AG10803 (cell line): ENCODE data around the gene PMFBP1.

Source experiments
- DNase-seq: peaks from one replicate; pipeline ENCODE4 v3.0.0; 2010; ENCODE audit warnings: low read depth
- H3K4me3 ChIP-seq: 2 replicates; pipeline ENCODE4 v1.5.1; 2011; ENCODE audit warnings: mild to moderate bottlenecking, low read length, control low read depth
- TF ChIP-seq, protein P1 (sequence below): conservative IDR thresholded peaks from 2 replicates; pipeline ENCODE4 v1.5.1; 2011; ENCODE audit warnings: mild to moderate bottlenecking, low read length, control low read depth, inconsistent platforms

PMFBP1 gene

DNA sequence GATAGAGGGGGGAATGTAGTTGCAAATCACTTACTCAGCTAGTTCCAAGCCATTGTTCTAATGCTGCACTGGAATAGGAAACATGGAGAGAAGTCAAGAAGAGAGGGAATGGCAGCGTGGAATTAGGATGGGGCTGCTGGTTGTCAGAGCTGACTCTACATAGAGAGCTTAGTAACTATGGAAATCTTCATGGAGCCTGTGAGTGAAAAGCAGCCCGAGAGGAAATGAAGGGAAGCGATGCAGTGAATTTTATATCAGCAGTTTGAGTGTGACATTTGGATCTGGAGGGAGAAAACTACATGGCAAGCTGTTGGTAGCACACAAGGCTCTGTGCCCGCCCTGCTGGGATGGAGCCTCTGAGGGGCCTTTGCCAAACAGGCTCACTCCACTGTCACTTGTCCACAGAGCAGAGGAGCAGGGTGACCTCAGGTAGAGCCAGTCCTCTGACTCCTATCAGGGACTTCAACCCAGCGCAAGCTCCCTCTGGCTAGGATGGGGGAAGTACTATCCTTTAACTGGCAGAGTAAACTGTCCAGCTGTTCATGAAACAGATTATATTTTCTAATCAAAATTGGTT, 27.9 kb upstream of the PMFBP1 start:
- DNase-seq, result no peak
- no peak overlapping the region for H3K4me3 ChIP-seq
- TF ChIP-seq, protein P1, sequence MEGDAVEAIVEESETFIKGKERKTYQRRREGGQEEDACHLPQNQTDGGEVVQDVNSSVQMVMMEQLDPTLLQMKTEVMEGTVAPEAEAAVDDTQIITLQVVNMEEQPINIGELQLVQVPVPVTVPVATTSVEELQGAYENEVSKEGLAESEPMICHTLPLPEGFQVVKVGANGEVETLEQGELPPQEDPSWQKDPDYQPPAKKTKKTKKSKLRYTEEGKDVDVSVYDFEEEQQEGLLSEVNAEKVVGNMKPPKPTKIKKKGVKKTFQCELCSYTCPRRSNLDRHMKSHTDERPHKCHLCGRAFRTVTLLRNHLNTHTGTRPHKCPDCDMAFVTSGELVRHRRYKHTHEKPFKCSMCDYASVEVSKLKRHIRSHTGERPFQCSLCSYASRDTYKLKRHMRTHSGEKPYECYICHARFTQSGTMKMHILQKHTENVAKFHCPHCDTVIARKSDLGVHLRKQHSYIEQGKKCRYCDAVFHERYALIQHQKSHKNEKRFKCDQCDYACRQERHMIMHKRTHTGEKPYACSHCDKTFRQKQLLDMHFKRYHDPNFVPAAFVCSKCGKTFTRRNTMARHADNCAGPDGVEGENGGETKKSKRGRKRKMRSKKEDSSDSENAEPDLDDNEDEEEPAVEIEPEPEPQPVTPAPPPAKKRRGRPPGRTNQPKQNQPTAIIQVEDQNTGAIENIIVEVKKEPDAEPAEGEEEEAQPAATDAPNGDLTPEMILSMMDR, result no peak

DNA sequence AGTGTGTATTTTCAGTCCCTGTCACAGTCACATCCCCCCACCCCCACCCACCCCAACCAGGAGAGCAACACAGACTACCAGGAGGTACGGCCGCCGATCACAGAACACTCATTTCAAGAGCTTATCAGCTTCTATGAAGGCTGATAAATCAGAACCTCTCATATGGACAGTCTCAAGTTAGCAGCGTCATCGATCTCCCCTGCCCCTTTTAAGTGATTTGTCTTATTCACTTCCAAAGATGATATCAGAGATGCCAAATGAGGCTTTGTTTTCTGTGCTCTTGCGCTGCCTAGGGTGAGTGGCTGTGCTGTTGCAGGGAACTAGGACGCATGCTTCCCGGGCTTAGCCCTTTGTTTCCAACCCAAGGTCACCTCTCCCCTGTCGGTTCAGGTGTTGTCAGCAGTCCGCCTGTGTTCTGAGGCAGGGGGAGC, 26.8 kb upstream of the PMFBP1 start:
- TF ChIP-seq, protein P1, result no peak
- no peak for DNase-seq
- no peak overlapping the region for H3K4me3 ChIP-seq

DNA sequence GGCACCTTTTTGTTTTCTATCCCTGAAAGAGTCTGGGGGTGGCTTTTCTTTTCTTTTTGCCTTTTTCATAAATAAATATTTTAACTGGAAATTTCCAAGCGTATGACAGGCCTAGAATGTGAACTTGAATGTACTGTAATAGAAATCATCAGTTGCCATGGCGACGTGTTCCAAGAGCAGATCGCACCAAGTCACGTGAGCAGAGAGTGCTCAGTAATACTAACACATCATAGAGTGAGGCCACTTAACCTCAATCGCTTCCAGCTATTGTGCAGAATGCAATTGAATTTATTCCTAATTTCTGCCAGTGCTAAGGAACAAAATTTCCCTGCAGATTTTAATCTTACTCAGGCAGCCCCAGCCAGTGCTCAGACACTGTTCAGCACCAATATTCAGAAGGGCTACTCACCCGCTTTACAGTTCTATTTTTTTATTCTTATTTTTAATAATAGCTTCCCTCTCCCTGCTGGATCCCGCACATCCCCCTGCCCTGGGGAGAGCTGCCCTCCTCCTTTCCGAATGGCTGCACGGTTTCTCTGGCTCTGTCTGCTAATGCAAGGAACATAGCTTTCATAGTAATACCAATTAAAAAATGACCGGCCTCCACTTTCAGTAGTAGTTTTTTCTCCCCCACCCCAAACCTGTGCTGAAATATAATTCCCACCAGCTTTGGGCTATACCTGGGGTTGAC, 26.2 kb upstream of the PMFBP1 start:
- TF ChIP-seq, protein P1, result no peak
- H3K4me3 ChIP-seq, result no peak overlapping the region
- peak; percentile 80 for DNase-seq

DNA sequence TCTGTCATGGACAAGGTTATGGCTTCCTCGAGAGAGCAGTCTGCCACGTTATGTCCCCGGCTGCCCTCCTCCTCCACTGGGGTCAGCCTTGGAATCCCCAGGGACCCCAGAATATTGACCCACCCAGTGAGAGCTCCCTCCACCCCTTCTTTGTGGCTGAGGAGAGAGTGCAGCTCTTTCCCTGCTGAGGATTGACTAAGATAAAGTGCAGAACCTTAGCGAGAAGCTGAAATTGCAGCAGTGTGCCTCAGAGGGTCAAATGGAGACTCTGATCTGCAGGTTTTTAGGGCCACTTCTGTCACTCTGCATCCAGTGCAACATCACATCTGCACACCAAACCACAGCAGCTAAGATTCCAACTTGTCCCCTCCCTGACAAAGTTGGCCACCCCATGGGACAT, 25.6 kb upstream of the PMFBP1 start:
- TF ChIP-seq, protein P1, result no peak
- H3K4me3 ChIP-seq, result no peak overlapping the region
- no peak for DNase-seq

DNA sequence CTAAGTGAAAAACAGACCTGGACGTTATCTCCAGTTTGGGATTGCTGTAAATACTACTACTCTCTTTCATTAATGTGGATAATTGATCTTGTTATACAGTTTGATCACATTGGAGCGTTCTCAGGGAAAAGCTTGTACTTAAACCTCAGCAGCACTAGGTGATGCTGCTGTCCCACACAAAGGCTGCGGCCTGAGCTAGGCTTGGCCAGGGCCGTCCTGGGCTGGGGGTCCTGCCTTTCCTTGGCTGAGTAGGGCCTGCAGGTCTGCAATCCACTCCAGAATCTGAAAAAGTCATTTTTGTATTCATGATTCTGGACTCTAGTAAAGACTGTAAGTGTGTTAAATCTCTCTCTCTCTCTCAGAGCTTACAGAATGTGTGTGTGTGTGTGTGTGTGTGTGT, 23.7 kb upstream of the PMFBP1 start:
- no peak overlapping the region for H3K4me3 ChIP-seq
- no peak for DNase-seq
- TF ChIP-seq, protein P1, result no peak

DNA sequence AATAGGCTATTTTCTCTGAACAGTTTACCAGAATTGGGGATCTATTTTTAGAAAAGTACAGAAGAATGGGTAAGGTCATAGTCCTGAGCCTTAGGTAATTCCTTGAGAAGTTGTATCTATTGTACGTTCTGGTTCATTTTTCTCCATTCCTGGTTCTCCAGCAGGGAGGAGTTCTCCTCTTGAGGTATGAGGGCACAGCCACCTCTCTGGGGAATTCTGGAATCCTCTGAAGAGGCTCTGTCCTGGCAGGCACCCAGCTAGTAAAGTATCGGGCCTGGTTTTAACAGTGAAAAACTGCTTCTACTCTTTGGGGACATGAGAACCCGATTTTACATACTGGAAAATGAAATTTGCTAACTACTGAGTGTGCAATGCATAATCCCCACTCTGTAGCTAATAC, 19.6 kb upstream of the PMFBP1 start:
- TF ChIP-seq, protein P1, result no peak
- DNase-seq, result peak; percentile 37
- H3K4me3 ChIP-seq, result no peak overlapping the region

DNA sequence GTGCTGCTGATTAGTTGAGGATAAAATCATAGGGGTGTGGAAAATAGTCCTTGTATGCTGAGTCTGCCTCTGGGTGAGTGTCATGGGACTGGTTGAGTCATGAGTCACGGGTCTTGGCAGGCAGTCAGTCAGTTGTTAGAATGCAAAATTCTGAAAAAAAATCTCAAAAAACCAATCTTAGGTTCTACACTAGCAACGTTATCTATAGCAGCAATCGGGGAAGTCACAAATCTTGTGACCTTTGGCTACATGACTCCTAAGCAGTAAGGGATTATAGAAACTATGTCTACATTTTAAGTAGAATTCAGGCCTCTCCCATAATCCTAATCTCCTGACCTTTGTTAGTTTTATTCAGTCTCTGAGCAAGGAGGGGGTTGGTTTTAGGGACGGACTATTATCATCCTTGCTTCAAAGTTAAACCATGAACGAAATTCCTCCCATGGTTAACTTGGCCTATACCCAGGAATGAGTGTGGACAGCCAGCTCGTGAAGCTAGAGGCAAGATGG, 18.0 kb upstream of the PMFBP1 start:
- peak; percentile 28 for DNase-seq
- no peak overlapping the region for H3K4me3 ChIP-seq
- TF ChIP-seq, protein P1, result no peak
